GM23338 (cell line): ENCODE results near the gene SF3B2. TPM values are rescaled to one million over a fixed set of nuclear protein-coding genes. Genes with fewer than 3 reads are reported as not detected.
A peak's percentile ranks its signal among the peaks of the same experiment; 100 is the strongest.

Experiments used
- ATAC-seq: fragments of 200-7000 bp; cut with Tn5 transposase; 3 replicates; pipeline ENCODE4 v1.9.1; 2020
- DNase-seq: peaks from one replicate; pipeline ENCODE4 v3.0.0-alpha.2; 2015; ENCODE audit warnings: low spot score
- H2AFZ ChIP-seq: fragments of 200-600 bp; sonication (generic); 2 replicates; pipeline ENCODE4 v1.8.0; 2016; ENCODE audit warnings: antibody characterized with exemption, mild to moderate bottlenecking, moderate library complexity
- H3F3A ChIP-seq: fragments of 200-600 bp; sonication (generic); replicated peaks from 2 replicates; pipeline ENCODE4 v1.8.0; 2017; ENCODE audit warnings: antibody characterized with exemption, mixed run types, low read depth
- H3K27ac ChIP-seq: fragments of 200-600 bp; sonication (generic); 2 replicates; pipeline ENCODE4 v1.6.1; 2016; ENCODE audit warnings: low read depth
- H3K27me3 ChIP-seq: fragments of 200-600 bp; sonication (generic); 2 replicates; pipeline ENCODE4 v1.8.0; 2016; ENCODE audit warnings: mild to moderate bottlenecking, mixed run types, moderate library complexity; ENCODE audit not compliant: insufficient read depth
- H3K36me3 ChIP-seq: fragments of 200-600 bp; sonication (generic); 2 replicates; pipeline ENCODE4 v1.8.0; 2016; ENCODE audit warnings: mild to moderate bottlenecking; ENCODE audit not compliant: insufficient read depth
- H3K4me1 ChIP-seq: fragments of 200-600 bp; sonication (generic); 2 replicates; pipeline ENCODE4 v1.8.0; 2016; ENCODE audit warnings: mild to moderate bottlenecking, moderate library complexity; ENCODE audit not compliant: insufficient read depth
- H3K4me2 ChIP-seq: fragments of 200-600 bp; sonication (generic); 2 replicates; pipeline ENCODE4 v1.7.1; 2017; ENCODE audit warnings: mixed run types
- H3K4me3 ChIP-seq: fragments of 200-600 bp; sonication (generic); 2 replicates; pipeline ENCODE4 v1.6.1; 2016; ENCODE audit warnings: mixed run types
- H3K79me2 ChIP-seq: fragments of 200-600 bp; sonication (generic); replicated peaks from 2 replicates; pipeline ENCODE4 v1.8.0; 2017; ENCODE audit warnings: mild to moderate bottlenecking; ENCODE audit not compliant: insufficient read depth
- H3K9me2 ChIP-seq: fragments of 200-600 bp; sonication (generic); 2 replicates; pipeline ENCODE4 v1.8.0; 2017; ENCODE audit not compliant: insufficient read depth
- H4K20me1 ChIP-seq: fragments of 200-600 bp; sonication (generic); replicated peaks from 2 replicates; pipeline ENCODE4 v1.8.0; 2017; ENCODE audit warnings: mild to moderate bottlenecking; ENCODE audit not compliant: insufficient read depth
- H3K27ac Mint-ChIP-seq: 2 replicates; pipeline ENCODE4 v1.8.0; 2020; ENCODE audit warnings: inconsistent platforms, mild to moderate bottlenecking, moderate library complexity, mixed read lengths
- H3K27me3 Mint-ChIP-seq: 3 replicates; pipeline ENCODE4 v1.8.0; 2022; ENCODE audit warnings: low read depth, mild to moderate bottlenecking, moderate library complexity, mixed read lengths, inconsistent platforms; ENCODE audit not compliant: insufficient read depth, poor library complexity
- H3K36me3 Mint-ChIP-seq: 3 replicates; pipeline ENCODE4 v1.8.0; 2021; ENCODE audit warnings: low read depth, mild to moderate bottlenecking, inconsistent platforms, moderate library complexity, mixed read lengths
- H3K4me1 Mint-ChIP-seq: 3 replicates; pipeline ENCODE4 v1.8.0; 2020; ENCODE audit warnings: mild to moderate bottlenecking, inconsistent platforms, mixed read lengths
- H3K4me3 Mint-ChIP-seq: 3 replicates; pipeline ENCODE4 v1.8.0; 2021; ENCODE audit warnings: moderate library complexity, mild to moderate bottlenecking, inconsistent platforms, mixed read lengths
- H3K9me3 Mint-ChIP-seq: 3 replicates; pipeline ENCODE4 v1.8.0; 2020; ENCODE audit warnings: moderate library complexity, mild to moderate bottlenecking, inconsistent platforms, mixed read lengths
- CTCF ChIP-seq, 2 experiments: fragments of 200-600 bp in 1 of 2; sonication (generic) in 1 of 2; conservative IDR thresholded peaks; 2 replicates each; pipeline versions ENCODE4 v1.5.1 to v1.6.1; 2016 to 2017; ENCODE audit warnings: antibody characterized with exemption in 2 of 2, low read depth in 2 of 2, mild to moderate bottlenecking in 2 of 2, moderate library complexity in 1 of 2
- REST ChIP-seq: IDR thresholded peaks from one replicate; pipeline ENCODE4 v1.6.1; 2018; ENCODE audit warnings: antibody characterized with exemption; ENCODE audit not compliant: unreplicated experiment
- STAT1 ChIP-seq: IDR thresholded peaks from one replicate; pipeline ENCODE4 v1.6.1; 2016; ENCODE audit warnings: antibody characterized with exemption; ENCODE audit not compliant: unreplicated experiment
- polyA plus RNA-seq: library from polyadenylated mRNA; unstranded; fragments of >200 nt; fragmentation: Nextera tagmentation; extraction: Ambion mirVana; gene quantifications from 2 replicates; pipeline ENCODE4 v1.2.1, GENCODE V29; 2016
- total RNA-seq: library from RNA; depleted of rRNA; stranded (reverse); fragments of >200 nt; shearing (Covaris generic); gene quantifications from 2 replicates; pipeline ENCODE4 v1.2.3, GENCODE V29; 2014

The SF3B2 gene
- total and polyA plus RNA-seq, 2 experiments from 2014 or later = 173 to 180 TPM

- Histone ChIP-seq H3K4me1 (peaks cover 14% of the 10 kb centered on the region; the same call in 1 of the 2 replicates), H3K9me2 (no peaks in the 10 kb centered on the region), H3K4me2 (no peak overlapping the region), H4K20me1 (peaks cover 7% of the 10 kb centered on the region; the same call in 1 of the 2 replicates), H3K4me3 (no peak overlapping the region), H3K27me3 (peaks cover 7% of the 10 kb centered on the region), H3K27ac (no peak overlapping the region), H2AFZ (no peak overlapping the region), H3K79me2 (peaks cover 23% of the 10 kb centered on the region), H3F3A (peaks cover 19% of the 10 kb centered on the region; the same call in 1 of the 2 replicates), H3K36me3 (peaks cover 7% of the 10 kb centered on the region; the same call in 1 of the 2 replicates)
- Mint-ChIP-seq H3K36me3 (peaks cover 35% of the 10 kb centered on the region), H3K4me3 (no peak overlapping the region; the same call in 2 of the 3 replicates), H3K9me3 (no peaks in the 10 kb centered on the region), H3K27me3 (peaks cover 22% of the 10 kb centered on the region), H3K27ac (peak overlapping the region; percentile 81), H3K4me1 (peaks cover 22% of the 10 kb centered on the region)
- DNase-seq (no peak), ATAC-seq (no peak)
- TF ChIP-seq REST (no peak), CTCF (conservative IDR thresholded peaks at IDR 0.05; ENCODE audit: low read depth in 2 of 2) (no peak)
Measured at GRCh38 chr11:66006134-66006890, 45.9 kb upstream of the SF3B2 start.

- peaks cover 7% of the 10 kb centered on the region; the same call in 1 of the 2 replicates for H4K20me1 ChIP-seq
- H3K79me2 ChIP-seq = peaks cover 18% of the 10 kb centered on the region
- no peaks in the 10 kb centered on the region for H3K9me3 Mint-ChIP-seq
- peak overlapping the region; percentile 81; the same call in 1 of the 2 replicates for H3K27ac Mint-ChIP-seq
- no peak for TF ChIP-seq STAT1
- no peak overlapping the region; the same call in 2 of the 3 replicates for H3K4me3 Mint-ChIP-seq
- ATAC-seq (no peak), DNase-seq (no peak)
- peaks cover 22% of the 10 kb centered on the region for H3K4me1 Mint-ChIP-seq
- peaks cover 34% of the 10 kb centered on the region for H3K36me3 Mint-ChIP-seq
- H3F3A ChIP-seq = peaks cover 16% of the 10 kb centered on the region; the same call in 1 of the 2 replicates
- H2AFZ ChIP-seq = no peak overlapping the region
- no peak overlapping the region for H3K4me3 ChIP-seq
- H3K4me2 ChIP-seq = no peak overlapping the region
- H3K9me2 ChIP-seq = no peaks in the 10 kb centered on the region
- peaks cover 7% of the 10 kb centered on the region; the same call in 1 of the 2 replicates for H3K36me3 ChIP-seq
- H3K27me3 Mint-ChIP-seq = peaks cover 24% of the 10 kb centered on the region
- no peak overlapping the region for H3K27ac ChIP-seq
- H3K4me1 ChIP-seq = peaks cover 14% of the 10 kb centered on the region; the same call in 1 of the 2 replicates
- H3K27me3 ChIP-seq = peaks cover 12% of the 10 kb centered on the region
Measured at GRCh38 chr11:66006891-66007176, 45.3 kb upstream of the SF3B2 start.
